Measurements from ENCODE around the gene BCOR.

DNA sequence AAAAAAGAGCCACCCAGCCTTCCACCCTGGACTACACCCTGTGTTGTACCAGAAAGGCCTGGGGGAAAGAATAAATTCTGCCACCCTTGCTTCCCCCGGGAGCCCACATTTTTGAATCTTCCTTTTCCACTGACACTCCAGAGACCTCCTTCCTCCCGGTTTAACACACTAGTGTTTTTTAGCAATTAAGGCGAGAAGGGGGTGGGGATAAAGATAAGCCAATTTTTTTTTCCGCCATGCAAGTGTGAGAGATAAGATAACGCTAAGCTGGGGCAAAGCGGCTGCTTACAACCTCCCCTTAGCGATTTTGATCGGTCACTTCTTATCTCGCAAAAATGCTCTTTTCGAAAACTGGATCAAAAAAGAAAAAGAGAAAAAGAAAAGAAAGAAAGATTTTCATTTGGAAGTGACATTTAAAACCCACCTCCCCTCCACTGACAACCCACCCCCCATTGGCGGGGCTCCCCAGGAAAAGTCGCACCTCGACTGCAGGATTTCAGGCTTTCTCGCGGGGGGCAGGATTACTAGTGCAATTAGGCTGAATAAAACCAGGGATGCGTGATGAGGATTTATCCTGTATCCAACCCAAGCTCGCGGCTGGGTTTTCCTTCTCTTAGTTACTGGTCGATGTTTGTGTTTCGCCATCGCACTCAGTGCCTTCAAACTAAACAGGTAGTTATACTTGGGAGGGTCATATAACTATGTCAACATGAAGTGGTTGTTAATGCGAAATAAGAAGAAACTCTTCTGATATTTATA, 6.0 kb upstream of the BCOR start:
- TF ChIP-seq, protein P1, sequence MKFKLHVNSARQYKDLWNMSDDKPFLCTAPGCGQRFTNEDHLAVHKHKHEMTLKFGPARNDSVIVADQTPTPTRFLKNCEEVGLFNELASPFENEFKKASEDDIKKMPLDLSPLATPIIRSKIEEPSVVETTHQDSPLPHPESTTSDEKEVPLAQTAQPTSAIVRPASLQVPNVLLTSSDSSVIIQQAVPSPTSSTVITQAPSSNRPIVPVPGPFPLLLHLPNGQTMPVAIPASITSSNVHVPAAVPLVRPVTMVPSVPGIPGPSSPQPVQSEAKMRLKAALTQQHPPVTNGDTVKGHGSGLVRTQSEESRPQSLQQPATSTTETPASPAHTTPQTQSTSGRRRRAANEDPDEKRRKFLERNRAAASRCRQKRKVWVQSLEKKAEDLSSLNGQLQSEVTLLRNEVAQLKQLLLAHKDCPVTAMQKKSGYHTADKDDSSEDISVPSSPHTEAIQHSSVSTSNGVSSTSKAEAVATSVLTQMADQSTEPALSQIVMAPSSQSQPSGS (IDR thresholded peaks at IDR 0.05; ENCODE audit: low read length), result no peak
- no peak for TF ChIP-seq ZNF274 (IDR thresholded peaks at IDR 0.05; ENCODE audit: borderline replicate concordance, extremely low read depth, low read length)
- TF ChIP-seq, protein P2, sequence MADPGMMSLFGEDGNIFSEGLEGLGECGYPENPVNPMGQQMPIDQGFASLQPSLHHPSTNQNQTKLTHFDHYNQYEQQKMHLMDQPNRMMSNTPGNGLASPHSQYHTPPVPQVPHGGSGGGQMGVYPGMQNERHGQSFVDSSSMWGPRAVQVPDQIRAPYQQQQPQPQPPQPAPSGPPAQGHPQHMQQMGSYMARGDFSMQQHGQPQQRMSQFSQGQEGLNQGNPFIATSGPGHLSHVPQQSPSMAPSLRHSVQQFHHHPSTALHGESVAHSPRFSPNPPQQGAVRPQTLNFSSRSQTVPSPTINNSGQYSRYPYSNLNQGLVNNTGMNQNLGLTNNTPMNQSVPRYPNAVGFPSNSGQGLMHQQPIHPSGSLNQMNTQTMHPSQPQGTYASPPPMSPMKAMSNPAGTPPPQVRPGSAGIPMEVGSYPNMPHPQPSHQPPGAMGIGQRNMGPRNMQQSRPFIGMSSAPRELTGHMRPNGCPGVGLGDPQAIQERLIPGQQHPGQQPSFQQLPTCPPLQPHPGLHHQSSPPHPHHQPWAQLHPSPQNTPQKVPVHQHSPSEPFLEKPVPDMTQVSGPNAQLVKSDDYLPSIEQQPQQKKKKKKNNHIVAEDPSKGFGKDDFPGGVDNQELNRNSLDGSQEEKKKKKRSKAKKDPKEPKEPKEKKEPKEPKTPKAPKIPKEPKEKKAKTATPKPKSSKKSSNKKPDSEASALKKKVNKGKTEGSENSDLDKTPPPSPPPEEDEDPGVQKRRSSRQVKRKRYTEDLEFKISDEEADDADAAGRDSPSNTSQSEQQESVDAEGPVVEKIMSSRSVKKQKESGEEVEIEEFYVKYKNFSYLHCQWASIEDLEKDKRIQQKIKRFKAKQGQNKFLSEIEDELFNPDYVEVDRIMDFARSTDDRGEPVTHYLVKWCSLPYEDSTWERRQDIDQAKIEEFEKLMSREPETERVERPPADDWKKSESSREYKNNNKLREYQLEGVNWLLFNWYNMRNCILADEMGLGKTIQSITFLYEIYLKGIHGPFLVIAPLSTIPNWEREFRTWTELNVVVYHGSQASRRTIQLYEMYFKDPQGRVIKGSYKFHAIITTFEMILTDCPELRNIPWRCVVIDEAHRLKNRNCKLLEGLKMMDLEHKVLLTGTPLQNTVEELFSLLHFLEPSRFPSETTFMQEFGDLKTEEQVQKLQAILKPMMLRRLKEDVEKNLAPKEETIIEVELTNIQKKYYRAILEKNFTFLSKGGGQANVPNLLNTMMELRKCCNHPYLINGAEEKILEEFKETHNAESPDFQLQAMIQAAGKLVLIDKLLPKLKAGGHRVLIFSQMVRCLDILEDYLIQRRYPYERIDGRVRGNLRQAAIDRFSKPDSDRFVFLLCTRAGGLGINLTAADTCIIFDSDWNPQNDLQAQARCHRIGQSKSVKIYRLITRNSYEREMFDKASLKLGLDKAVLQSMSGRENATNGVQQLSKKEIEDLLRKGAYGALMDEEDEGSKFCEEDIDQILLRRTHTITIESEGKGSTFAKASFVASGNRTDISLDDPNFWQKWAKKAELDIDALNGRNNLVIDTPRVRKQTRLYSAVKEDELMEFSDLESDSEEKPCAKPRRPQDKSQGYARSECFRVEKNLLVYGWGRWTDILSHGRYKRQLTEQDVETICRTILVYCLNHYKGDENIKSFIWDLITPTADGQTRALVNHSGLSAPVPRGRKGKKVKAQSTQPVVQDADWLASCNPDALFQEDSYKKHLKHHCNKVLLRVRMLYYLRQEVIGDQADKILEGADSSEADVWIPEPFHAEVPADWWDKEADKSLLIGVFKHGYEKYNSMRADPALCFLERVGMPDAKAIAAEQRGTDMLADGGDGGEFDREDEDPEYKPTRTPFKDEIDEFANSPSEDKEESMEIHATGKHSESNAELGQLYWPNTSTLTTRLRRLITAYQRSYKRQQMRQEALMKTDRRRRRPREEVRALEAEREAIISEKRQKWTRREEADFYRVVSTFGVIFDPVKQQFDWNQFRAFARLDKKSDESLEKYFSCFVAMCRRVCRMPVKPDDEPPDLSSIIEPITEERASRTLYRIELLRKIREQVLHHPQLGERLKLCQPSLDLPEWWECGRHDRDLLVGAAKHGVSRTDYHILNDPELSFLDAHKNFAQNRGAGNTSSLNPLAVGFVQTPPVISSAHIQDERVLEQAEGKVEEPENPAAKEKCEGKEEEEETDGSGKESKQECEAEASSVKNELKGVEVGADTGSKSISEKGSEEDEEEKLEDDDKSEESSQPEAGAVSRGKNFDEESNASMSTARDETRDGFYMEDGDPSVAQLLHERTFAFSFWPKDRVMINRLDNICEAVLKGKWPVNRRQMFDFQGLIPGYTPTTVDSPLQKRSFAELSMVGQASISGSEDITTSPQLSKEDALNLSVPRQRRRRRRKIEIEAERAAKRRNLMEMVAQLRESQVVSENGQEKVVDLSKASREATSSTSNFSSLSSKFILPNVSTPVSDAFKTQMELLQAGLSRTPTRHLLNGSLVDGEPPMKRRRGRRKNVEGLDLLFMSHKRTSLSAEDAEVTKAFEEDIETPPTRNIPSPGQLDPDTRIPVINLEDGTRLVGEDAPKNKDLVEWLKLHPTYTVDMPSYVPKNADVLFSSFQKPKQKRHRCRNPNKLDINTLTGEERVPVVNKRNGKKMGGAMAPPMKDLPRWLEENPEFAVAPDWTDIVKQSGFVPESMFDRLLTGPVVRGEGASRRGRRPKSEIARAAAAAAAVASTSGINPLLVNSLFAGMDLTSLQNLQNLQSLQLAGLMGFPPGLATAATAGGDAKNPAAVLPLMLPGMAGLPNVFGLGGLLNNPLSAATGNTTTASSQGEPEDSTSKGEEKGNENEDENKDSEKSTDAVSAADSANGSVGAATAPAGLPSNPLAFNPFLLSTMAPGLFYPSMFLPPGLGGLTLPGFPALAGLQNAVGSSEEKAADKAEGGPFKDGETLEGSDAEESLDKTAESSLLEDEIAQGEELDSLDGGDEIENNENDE (IDR thresholded peaks at IDR 0.05; ENCODE audit: insufficient replicate concordance, low read length), result no peak
- TF ChIP-seq CEBPB (IDR thresholded peaks at IDR 0.05; ENCODE audit: low read depth, low read length), result no peak
- no peak for TF ChIP-seq EP300 (IDR thresholded peaks at IDR 0.05; ENCODE audit: borderline replicate concordance in 1 of 2, low read depth in 2 of 2, low read length in 2 of 2)
- no peak for TF ChIP-seq POLR2A (IDR thresholded peaks at IDR 0.05; ENCODE audit: control extremely low read depth in 1 of 2, low read depth in 2 of 2, low read length in 2 of 2)
- TF ChIP-seq POLR2AphosphoS5 (IDR thresholded peaks at IDR 0.05; ENCODE audit: low read depth, low read length), result no peak
- no peak for TF ChIP-seq SAP30 (IDR thresholded peaks at IDR 0.05; ENCODE audit: insufficient read depth, insufficient replicate concordance, low read length)
- no peak for TF ChIP-seq EZH2 (IDR thresholded peaks at IDR 0.05; ENCODE audit: low read depth, low read length, severe bottlenecking)
- TF ChIP-seq SP1 (IDR thresholded peaks at IDR 0.05; ENCODE audit: low read depth, low read length), result no peak
- no peak for TF ChIP-seq HDAC6 (IDR thresholded peaks at IDR 0.05; ENCODE audit: low read depth, low read length)
- TF ChIP-seq MAFK (IDR thresholded peaks at IDR 0.05; ENCODE audit: low read depth, low read length), result no peak
- no peak for TF ChIP-seq SIRT6 (IDR thresholded peaks at IDR 0.05; ENCODE audit: low read length)

Data from H1 (cell line).